CD4-positive, alpha-beta T cell (primary cell): ENCODE data around the gene PHTF2. TPM values are rescaled to one million over a fixed set of nuclear protein-coding genes. Genes with fewer than 3 reads are reported as not detected.

ENCODE experiments used
- ATAC-seq: fragments of 200-7000 bp; cut with Tn5 transposase; one replicate; pipeline ENCODE4 v1.10.0; 2022; ENCODE audit warnings: mild to moderate bottlenecking; ENCODE audit not compliant: poor library complexity
- CTCF ChIA-PET: fragments of 350-600 bp; sonication (Branson Sonifier 250); formaldehyde crosslinking; loops from one replicate; lab custom pipeline; 2021; ENCODE audit warnings: antibody characterized with exemption, inconsistent platforms; lab: Charles Lee
- POLR2A ChIA-PET: fragments of 350-600 bp; sonication (Branson Sonifier 250); formaldehyde crosslinking; loops from one replicate; lab custom pipeline; 2021; ENCODE audit warnings: antibody characterized with exemption, inconsistent platforms; lab: Charles Lee
- DNase-seq, 14 experiments: peaks; one replicate each; pipeline ENCODE4 v3.0.0-alpha.2; 2013 to 2020; ENCODE audit warnings: mixed read lengths in 2 of 14
- H3K27ac ChIP-seq, 2 donors: one replicate each; pipeline versions ENCODE4 v1.5.1 to v1.7.0; 2013; ENCODE audit warnings: low read length in 2 of 2, low read depth in 1 of 2, mild to moderate bottlenecking in 1 of 2
- H3K27me3 ChIP-seq, 2 experiments: 1 replicate in 1 of 2; 2 replicates in 1 of 2; pipeline versions ENCODE4 v1.6.1 to v1.7.0; 2013; ENCODE audit warnings: low read length in 2 of 2, control low read depth in 1 of 2, mild to moderate bottlenecking in 1 of 2, moderate library complexity in 1 of 2; ENCODE audit not compliant: insufficient read depth in 2 of 2, control insufficient read depth in 1 of 2
- H3K36me3 ChIP-seq: one replicate; pipeline ENCODE4 v1.6.1; 2013; ENCODE audit warnings: low read length, control low read depth; ENCODE audit not compliant: insufficient read depth
- H3K4me1 ChIP-seq: one replicate; pipeline ENCODE4 v1.6.1; 2013; ENCODE audit warnings: low read length, control low read depth; ENCODE audit not compliant: insufficient read depth
- H3K4me3 ChIP-seq: one replicate; pipeline ENCODE4 v1.5.1; 2013; ENCODE audit warnings: mild to moderate bottlenecking, low read length, moderate library complexity
- H3K9me3 ChIP-seq, 2 experiments: 1 replicate in 1 of 2; 2 replicates in 1 of 2; pipeline versions ENCODE4 v1.6.1 to v1.7.0; 2013; ENCODE audit warnings: low read length in 2 of 2, mild to moderate bottlenecking in 2 of 2, control low read depth in 1 of 2, moderate library complexity in 1 of 2; ENCODE audit not compliant: control insufficient read depth in 1 of 2, insufficient read depth in 1 of 2
- H3K27ac Mint-ChIP-seq: one replicate; pipeline ENCODE4 v1.8.0; 2020; ENCODE audit warnings: mixed read lengths
- H3K27me3 Mint-ChIP-seq: one replicate; pipeline ENCODE4 v1.8.0; 2021; ENCODE audit warnings: mixed read lengths
- H3K36me3 Mint-ChIP-seq: one replicate; pipeline ENCODE4 v1.8.0; 2021; ENCODE audit warnings: low read depth, mixed read lengths
- H3K4me1 Mint-ChIP-seq: one replicate; pipeline ENCODE4 v1.8.0; 2021; ENCODE audit warnings: low read depth, mixed read lengths
- H3K4me3 Mint-ChIP-seq: one replicate; pipeline ENCODE4 v1.8.0; 2020; ENCODE audit warnings: mild to moderate bottlenecking, mixed read lengths
- H3K9me3 Mint-ChIP-seq: one replicate; pipeline ENCODE4 v1.8.0; 2020; ENCODE audit warnings: mixed read lengths
- CTCF ChIP-seq: fragments of 200-600 bp; IDR thresholded peaks from one replicate; pipeline ENCODE4 v1.8.0; 2022; ENCODE audit warnings: antibody characterized with exemption, mild to moderate bottlenecking
- intact Hi-C, 2 experiments: fragments of 100-400 bp; cut with DNase I in 1 of 2; cut with micrococcal nuclease in 1 of 2; formaldehyde crosslinking; loops; one replicate each; pipeline versions ENCODE4 v1.15.1 to v1.9.0; 2023 to 2025; cut with DNase I, micrococcal nuclease
- total RNA-seq, 174 experiments: library from RNA in 2 of 174; stranded (reverse) in 2 of 174; gene quantifications; one replicate each; pipeline ENCODE4 v1.2.3 and lab custom pipeline; 2021 to 2026

The PHTF2 gene
- total RNA-seq, 2 experiments from 2014 or later = 22.6 to 23.5 TPM

GRCh38 chr7:77819021-77819420, 20.4 kb downstream of the PHTF2 start:
- peaks cover 81% of the 10 kb centered on the region for H3K36me3 Mint-ChIP-seq
- TF ChIP-seq CTCF = no peak
- peaks cover 40% of the 10 kb centered on the region for H3K4me1 Mint-ChIP-seq
- DNase-seq (no peak), ATAC-seq (no peak)
- H3K27me3 ChIP-seq = no peaks in the 10 kb centered on the region
- peaks cover 38 to 39% of the 10 kb centered on the region in 2 experiments for H3K9me3 ChIP-seq
- no peak overlapping the region for H3K27ac Mint-ChIP-seq
- CTCF ChIA-PET = no interaction called here
- H3K4me1 ChIP-seq = peaks cover 4% of the 10 kb centered on the region
- peaks cover 26% of the 10 kb centered on the region for H3K9me3 Mint-ChIP-seq
- no peak overlapping the region for H3K4me3 Mint-ChIP-seq
- peaks cover 20% of the 10 kb centered on the region for H3K36me3 ChIP-seq
- intact Hi-C loops = no loop called here
- no peak overlapping the region for H3K4me3 ChIP-seq
- H3K27me3 Mint-ChIP-seq = no peaks in the 10 kb centered on the region
- POLR2A ChIA-PET = no interaction called here
- no peak overlapping the region for H3K27ac ChIP-seq

- CTCF ChIA-PET = no interaction called here
- POLR2A ChIA-PET = interaction anchor here (1.6 kb wide), 1 partner anchor 22 kb away, joined by 6 read pairs; the partner anchor contains the start of genes PHTF2 and TMEM60
- no peaks in the 10 kb centered on the region for H3K27me3 Mint-ChIP-seq
- DNase-seq = no peak
- intact Hi-C loops = no loop called here
- no peak overlapping the region for H3K27ac Mint-ChIP-seq
- Histone ChIP-seq H3K9me3 (peaks cover 35 to 47% of the 10 kb centered on the region in 2 experiments), H3K27me3 (no peaks in the 10 kb centered on the region), H3K4me3 (no peak overlapping the region), H3K27ac (no peak overlapping the region), H3K36me3 (peaks cover 20% of the 10 kb centered on the region), H3K4me1 (peaks cover 4% of the 10 kb centered on the region)
- no peak for ATAC-seq
- peaks cover 30% of the 10 kb centered on the region for H3K9me3 Mint-ChIP-seq
- TF ChIP-seq CTCF = no peak
- peaks cover 86% of the 10 kb centered on the region for H3K36me3 Mint-ChIP-seq
- no peak overlapping the region for H3K4me3 Mint-ChIP-seq
- H3K4me1 Mint-ChIP-seq = peaks cover 36% of the 10 kb centered on the region
These were observed 22.4 kb downstream of the PHTF2 start for GRCh38 chr7:77820967-77821366.

GRCh38 chr7:77822269-77822668, 23.7 kb downstream of the PHTF2 start:
- peaks cover 30% of the 10 kb centered on the region for H3K9me3 Mint-ChIP-seq
- CTCF ChIA-PET = no interaction called here

More at GRCh38 chr7:77822269-77822668, 23.7 kb downstream of the PHTF2 start:
- Mint-ChIP-seq H3K36me3 (peaks cover 78% of the 10 kb centered on the region), H3K4me1 (peaks cover 37% of the 10 kb centered on the region), H3K27ac (no peak overlapping the region), H3K27me3 (no peaks in the 10 kb centered on the region), H3K4me3 (no peak overlapping the region)
- H3K36me3 ChIP-seq = peaks cover 12% of the 10 kb centered on the region
- TF ChIP-seq CTCF = no peak
- no peaks in the 10 kb centered on the region for H3K27me3 ChIP-seq
- H3K9me3 ChIP-seq = peaks cover 36 to 52% of the 10 kb centered on the region in 2 experiments
- H3K27ac ChIP-seq = no peak overlapping the region
- no peak for DNase-seq
- POLR2A ChIA-PET = no interaction called here
- H3K4me1 ChIP-seq = peaks cover 4% of the 10 kb centered on the region
- ATAC-seq = no peak
- H3K4me3 ChIP-seq = no peak overlapping the region
- intact Hi-C loops = no loop called here
